Measurements from ENCODE around the gene PELI3.

DNA sequence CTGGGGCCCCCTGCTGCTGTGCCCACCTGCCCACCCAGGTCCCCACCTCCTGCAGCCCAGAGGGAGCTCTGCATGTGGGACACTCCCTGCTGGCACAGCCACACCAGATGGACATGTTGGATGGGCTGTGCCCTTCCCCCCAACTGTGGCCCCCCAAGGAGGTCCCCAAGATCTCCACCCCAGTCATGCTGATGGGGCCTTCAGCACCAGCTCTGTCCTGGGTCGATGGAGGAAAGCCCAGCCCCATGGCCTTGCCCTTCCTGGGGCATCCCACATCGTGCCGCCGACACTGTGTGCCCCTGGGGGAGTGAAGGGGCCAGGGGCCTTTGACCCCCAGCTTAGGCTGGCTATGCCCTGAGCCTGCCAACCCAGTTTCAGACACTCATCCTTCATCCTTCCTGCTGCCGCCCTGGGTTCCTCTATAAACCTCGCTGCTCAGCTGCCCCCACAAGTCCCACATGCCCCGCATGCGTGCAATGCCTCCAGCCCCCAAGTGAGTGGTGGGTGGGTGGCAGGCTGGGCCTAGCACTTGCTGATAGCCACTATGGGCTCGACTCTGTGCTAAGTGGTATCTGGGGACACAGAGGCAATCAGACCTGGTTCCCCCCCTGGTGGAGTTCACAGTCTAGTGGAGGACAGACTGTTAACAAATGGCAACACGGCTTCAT is 9.6 kb downstream of the PELI3 start:
- TF ChIP-seq TAF1 (IDR thresholded peaks at IDR 0.05; ENCODE audit: low read depth, low read length) (no peak), POLR2A (IDR thresholded peaks at IDR 0.05; ENCODE audit: control extremely low read depth in 1 of 2, low read depth in 2 of 2, low read length in 2 of 2) (no peak), RXRA (IDR thresholded peaks at IDR 0.05; ENCODE audit: insufficient read depth, low read depth, low read length) (no peak), YY1 (IDR thresholded peaks at IDR 0.05; ENCODE audit: low read depth, low read length) (no peak), SP4 (IDR thresholded peaks at IDR 0.05; ENCODE audit: low read length) (no peak), RFX5 (IDR thresholded peaks at IDR 0.05; ENCODE audit: borderline replicate concordance, low read depth, low read length) (no peak), RBBP5 (IDR thresholded peaks at IDR 0.05; ENCODE audit: borderline replicate concordance, low read depth, low read length) (no peak), FOSL1 (IDR thresholded peaks at IDR 0.05; ENCODE audit: insufficient read depth, low read depth, low read length) (no peak), ASH2L (IDR thresholded peaks at IDR 0.05; ENCODE audit: low read length) (no peak), KDM4A (IDR thresholded peaks at IDR 0.05; ENCODE audit: low read depth, low read length, severe bottlenecking) (no peak), CHD1 (IDR thresholded peaks at IDR 0.05; ENCODE audit: low read depth, low read length) (no peak), POLR2AphosphoS5 (IDR thresholded peaks at IDR 0.05; ENCODE audit: low read depth, low read length) (no peak), JUND (IDR thresholded peaks at IDR 0.05; ENCODE audit: low read length) (no peak)
- TF ChIP-seq, protein P1, sequence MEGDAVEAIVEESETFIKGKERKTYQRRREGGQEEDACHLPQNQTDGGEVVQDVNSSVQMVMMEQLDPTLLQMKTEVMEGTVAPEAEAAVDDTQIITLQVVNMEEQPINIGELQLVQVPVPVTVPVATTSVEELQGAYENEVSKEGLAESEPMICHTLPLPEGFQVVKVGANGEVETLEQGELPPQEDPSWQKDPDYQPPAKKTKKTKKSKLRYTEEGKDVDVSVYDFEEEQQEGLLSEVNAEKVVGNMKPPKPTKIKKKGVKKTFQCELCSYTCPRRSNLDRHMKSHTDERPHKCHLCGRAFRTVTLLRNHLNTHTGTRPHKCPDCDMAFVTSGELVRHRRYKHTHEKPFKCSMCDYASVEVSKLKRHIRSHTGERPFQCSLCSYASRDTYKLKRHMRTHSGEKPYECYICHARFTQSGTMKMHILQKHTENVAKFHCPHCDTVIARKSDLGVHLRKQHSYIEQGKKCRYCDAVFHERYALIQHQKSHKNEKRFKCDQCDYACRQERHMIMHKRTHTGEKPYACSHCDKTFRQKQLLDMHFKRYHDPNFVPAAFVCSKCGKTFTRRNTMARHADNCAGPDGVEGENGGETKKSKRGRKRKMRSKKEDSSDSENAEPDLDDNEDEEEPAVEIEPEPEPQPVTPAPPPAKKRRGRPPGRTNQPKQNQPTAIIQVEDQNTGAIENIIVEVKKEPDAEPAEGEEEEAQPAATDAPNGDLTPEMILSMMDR (IDR thresholded peaks at IDR 0.05; ENCODE audit: control extremely low read depth in 1 of 3, insufficient read depth in 1 of 3, low read depth in 1 of 3, low read length in 3 of 3), result no peak
